H1 (cell line): ENCODE data around the gene GJB1. TPM values are rescaled to one million over a fixed set of nuclear protein-coding genes. Genes with fewer than 3 reads are reported as not detected.

Experiments used
- CTCF ChIA-PET: fragments of 300-600 bp; sonication (Branson Sonifier 250); formaldehyde crosslinking; loops from one replicate; lab custom pipeline; 2021; ENCODE audit not compliant: partially characterized antibody; lab: Charles Lee
- POLR2A ChIA-PET: fragments of 300-600 bp; sonication (Branson Sonifier 250); formaldehyde crosslinking; loops from one replicate; lab custom pipeline; 2021; ENCODE audit warnings: inconsistent platforms; ENCODE audit not compliant: partially characterized antibody; lab: Charles Lee
- DNase-seq, 2 experiments: peaks; one replicate each; pipeline versions ENCODE4 v3.0.0 to v3.0.0-alpha.2; 2010 to 2022; ENCODE audit warnings: low spot score in 2 of 2, low read depth in 1 of 2, mixed read lengths in 1 of 2
- FAIRE-seq: peaks from 2 replicates; lab custom pipeline; 2011; peaks lifted over from hg19 to GRCh38; lab: Jason Lieb, UNC
- H2AFZ ChIP-seq: 2 replicates; pipeline ENCODE4 v1.8.1; 2012; ENCODE audit warnings: low read length, inconsistent platforms
- H2AK5ac ChIP-seq: 2 replicates; pipeline ENCODE4 v1.6.1; 2013; ENCODE audit warnings: low read depth, low read length
- H2BK120ac ChIP-seq: replicated peaks from 2 replicates; pipeline ENCODE3; 2013; ENCODE audit warnings: low read depth, low read length, inconsistent platforms
- H2BK12ac ChIP-seq: 2 replicates; pipeline ENCODE4 v1.6.1; 2013; ENCODE audit warnings: low read depth, low read length
- H2BK15ac ChIP-seq: 2 replicates; pipeline ENCODE4 v1.6.1; 2013; ENCODE audit warnings: low read length
- H2BK20ac ChIP-seq: 2 replicates; pipeline ENCODE4 v1.6.1; 2013; ENCODE audit warnings: low read length
- H2BK5ac ChIP-seq: 2 replicates; pipeline ENCODE4 v1.6.1; 2013; ENCODE audit warnings: low read depth, low read length
- H3K14ac ChIP-seq: 2 replicates; pipeline ENCODE4 v1.6.1; 2013; ENCODE audit warnings: inconsistent platforms; ENCODE audit not compliant: insufficient read length
- H3K18ac ChIP-seq: 2 replicates; pipeline ENCODE4 v1.6.1; 2013; ENCODE audit warnings: low read length; ENCODE audit errors: extremely low read depth
- H3K23ac ChIP-seq: 2 replicates; pipeline ENCODE4 v1.6.1; 2013; ENCODE audit warnings: inconsistent platforms; ENCODE audit not compliant: insufficient read length
- H3K23me2 ChIP-seq: 2 replicates; pipeline ENCODE4 v1.6.1; 2013; ENCODE audit warnings: low read depth, low read length
- H3K27ac ChIP-seq: 2 replicates; pipeline ENCODE4 v1.6.1; 2011; ENCODE audit warnings: low read depth, low read length, inconsistent platforms
- H3K27me3 ChIP-seq, 4 experiments: replicated peaks in 1 of 4; 1 replicate in 1 of 4; 2 replicates in 3 of 4; pipeline versions ENCODE4 v1.6.1 to v1.8.1; 2011 to 2013; ENCODE audit warnings: low read length in 3 of 4, mild to moderate bottlenecking in 3 of 4, inconsistent platforms in 2 of 4, mixed read lengths in 2 of 4, moderate library complexity in 1 of 4; ENCODE audit not compliant: control insufficient read depth in 3 of 4, insufficient read depth in 3 of 4; ENCODE audit errors: extremely low read depth in 1 of 4
- H3K36me3 ChIP-seq, 4 experiments: 2 replicates each; pipeline versions ENCODE4 v1.6.1 to v1.8.1; 2011 to 2013; ENCODE audit warnings: mild to moderate bottlenecking in 4 of 4, low read length in 3 of 4, moderate library complexity in 2 of 4, control low read depth in 1 of 4, inconsistent platforms in 1 of 4; ENCODE audit not compliant: insufficient read depth in 4 of 4, control insufficient read depth in 2 of 4
- H3K4ac ChIP-seq: replicated peaks from 2 replicates; pipeline ENCODE3; 2013; ENCODE audit warnings: low read length, low read depth, mixed read lengths, inconsistent platforms; ENCODE audit not compliant: insufficient read length
- H3K4me1 ChIP-seq, 4 experiments: replicated peaks in 1 of 4; 1 replicate in 1 of 4; 2 replicates in 3 of 4; pipeline versions ENCODE4 v1.6.1 to v1.8.1; 2011 to 2013; ENCODE audit warnings: low read length in 3 of 4, inconsistent platforms in 2 of 4, mixed read lengths in 1 of 4; ENCODE audit not compliant: insufficient read depth in 4 of 4, control insufficient read depth in 3 of 4
- H3K4me2 ChIP-seq, 2 experiments: 2 replicates each; pipeline versions ENCODE4 v1.6.1 to v1.8.1; 2011 to 2013; ENCODE audit warnings: low read depth in 2 of 2, low read length in 2 of 2, control low read depth in 1 of 2, inconsistent platforms in 1 of 2, mild to moderate bottlenecking in 1 of 2; ENCODE audit not compliant: insufficient read depth in 1 of 2
- H3K4me3 ChIP-seq, 4 experiments: fragments of 200-600, 300-600 bp in 1 of 4; sonication (generic), shearing (Covaris generic), sonication (Bioruptor Twin) in 1 of 4; 2 replicates each; pipeline versions ENCODE4 v1.5.1 to v1.8.1; 2011 to 2016; ENCODE audit warnings: low read length in 4 of 4, low read depth in 3 of 4, control low read depth in 2 of 4, inconsistent platforms in 2 of 4, mild to moderate bottlenecking in 2 of 4, mixed read lengths in 1 of 4, moderate library complexity in 1 of 4; ENCODE audit not compliant: insufficient read depth in 2 of 4; ENCODE audit errors: extremely low read depth in 1 of 4
- H3K56ac ChIP-seq: replicated peaks from 2 replicates; pipeline ENCODE3; 2013; ENCODE audit warnings: low read depth, mild to moderate bottlenecking, mixed read lengths, low read length, inconsistent platforms; ENCODE audit not compliant: insufficient read length
- H3K79me1 ChIP-seq: 2 replicates; pipeline ENCODE4 v1.6.1; 2013; ENCODE audit warnings: low read depth, low read length, control low read depth
- H3K79me2 ChIP-seq, 2 experiments: 2 replicates each; pipeline versions ENCODE4 v1.6.1 to v1.8.1; 2012 to 2013; ENCODE audit warnings: low read length in 2 of 2, mild to moderate bottlenecking in 2 of 2, inconsistent platforms in 1 of 2; ENCODE audit not compliant: insufficient read depth in 2 of 2, control insufficient read depth in 1 of 2
- H3K9ac ChIP-seq, 4 experiments: replicated peaks in 1 of 4; 1 replicate in 1 of 4; 2 replicates in 3 of 4; pipeline versions ENCODE4 v1.6.1 to v1.8.1; 2011 to 2013; ENCODE audit warnings: low read depth in 3 of 4, low read length in 3 of 4, control low read depth in 2 of 4, mild to moderate bottlenecking in 2 of 4, moderate library complexity in 2 of 4, inconsistent platforms in 1 of 4; ENCODE audit errors: extremely low read depth in 1 of 4
- H3K9me3 ChIP-seq, 2 experiments: 2 replicates each; pipeline versions ENCODE4 v1.6.1 to v1.8.1; 2012 to 2013; ENCODE audit warnings: mild to moderate bottlenecking in 2 of 2, moderate library complexity in 2 of 2, control low read depth in 1 of 2, inconsistent platforms in 1 of 2, low read depth in 1 of 2, low read length in 1 of 2, mixed read lengths in 1 of 2; ENCODE audit not compliant: insufficient read depth in 2 of 2
- H4K20me1 ChIP-seq, 2 experiments: replicated peaks in 1 of 2; 2 replicates each; pipeline versions ENCODE3 to v1.8.1; 2011 to 2013; ENCODE audit warnings: inconsistent platforms in 2 of 2, low read length in 2 of 2, mild to moderate bottlenecking in 1 of 2; ENCODE audit not compliant: insufficient read depth in 2 of 2, control insufficient read depth in 1 of 2
- H4K5ac ChIP-seq: 2 replicates; pipeline ENCODE4 v1.6.1; 2013; ENCODE audit warnings: low read length, low read depth, mixed read lengths, inconsistent platforms; ENCODE audit not compliant: insufficient read length
- H4K8ac ChIP-seq: 2 replicates; pipeline ENCODE4 v1.8.0; 2013; ENCODE audit warnings: mild to moderate bottlenecking, moderate library complexity, low read length, inconsistent platforms; ENCODE audit not compliant: insufficient read depth; ENCODE audit errors: extremely low read depth
- H4K91ac ChIP-seq: replicated peaks from 2 replicates; pipeline ENCODE3; 2013; ENCODE audit warnings: low read length, mixed read lengths, inconsistent platforms; ENCODE audit not compliant: insufficient read length
- BCL11A ChIP-seq, 2 experiments: IDR thresholded peaks; one replicate each; pipeline ENCODE4 v1.6.1; 2011; ENCODE audit warnings: low read depth in 2 of 2, low read length in 2 of 2, mild to moderate bottlenecking in 2 of 2
- CHD2 ChIP-seq: IDR thresholded peaks from 2 replicates; pipeline ENCODE4 v1.6.1; 2012; ENCODE audit warnings: low read length, improper control_type of control experiment
- CTBP2 ChIP-seq: IDR thresholded peaks from 2 replicates; pipeline ENCODE4 v1.7.0; 2011; ENCODE audit warnings: borderline replicate concordance, mild to moderate bottlenecking, moderate library complexity, mixed read lengths, low read length; ENCODE audit not compliant: insufficient read depth, insufficient read length
- E2F6 ChIP-seq: IDR thresholded peaks from 2 replicates; pipeline ENCODE4 v1.6.1; 2012; ENCODE audit warnings: inconsistent platforms
- EP300 ChIP-seq, 2 experiments: IDR thresholded peaks; 1 replicate in 1 of 2; 2 replicates in 1 of 2; pipeline ENCODE4 v1.6.1; 2011 to 2012; ENCODE audit warnings: low read depth in 2 of 2, low read length in 2 of 2, mild to moderate bottlenecking in 2 of 2, borderline replicate concordance in 1 of 2, inconsistent platforms in 1 of 2, moderate library complexity in 1 of 2
- FOSL1 ChIP-seq: IDR thresholded peaks from 2 replicates; pipeline ENCODE4 v1.6.1; 2011; ENCODE audit warnings: mild to moderate bottlenecking, low read depth, low read length, moderate library complexity; ENCODE audit not compliant: insufficient read depth
- JUN ChIP-seq: IDR thresholded peaks from 2 replicates; pipeline ENCODE4 v1.6.1; 2011; ENCODE audit warnings: low read depth, mild to moderate bottlenecking, improper control_type of control experiment, low read length
- RFX5 ChIP-seq: IDR thresholded peaks from 2 replicates; pipeline ENCODE4 v1.6.1; 2011; ENCODE audit warnings: low read depth, low read length, improper control_type of control experiment, borderline replicate concordance
- SIRT6 ChIP-seq: IDR thresholded peaks from one replicate; pipeline ENCODE4 v1.7.1; 2012; ENCODE audit warnings: low read length, inconsistent platforms
- SP1 ChIP-seq: IDR thresholded peaks from 2 replicates; pipeline ENCODE4 v1.6.1; 2011; ENCODE audit warnings: low read depth, low read length
- SP4 ChIP-seq: IDR thresholded peaks from 2 replicates; pipeline ENCODE4 v1.6.1; 2012; ENCODE audit warnings: low read length, inconsistent platforms
- TAF7 ChIP-seq: optimal IDR thresholded peaks from 2 replicates; pipeline ENCODE3; 2011; ENCODE audit warnings: low read depth, mild to moderate bottlenecking, inconsistent platforms, low read length, moderate library complexity, borderline replicate concordance
- YY1 ChIP-seq: IDR thresholded peaks from 2 replicates; pipeline ENCODE4 v1.6.1; 2011; ENCODE audit warnings: low read depth, mild to moderate bottlenecking, low read length
- WGBS, 2 experiments: shearing (Covaris generic) in 1 of 2; methylation state at CpG; one replicate each; pipeline versions ENCODE4 v1.1.6 to v1.1.7; 2013 to 2015; ENCODE audit warnings: low lambda C conversion rate in 2 of 2, mixed read lengths in 2 of 2, inconsistent platforms in 1 of 2, low coverage in 1 of 2, missing lambda C conversion rate in 1 of 2; ENCODE audit not compliant: insufficient replicate concordance in 2 of 2, insufficient coverage in 1 of 2, insufficient read length in 1 of 2; ENCODE audit errors: extremely low coverage in 1 of 2, missing lambda C conversion rate in 1 of 2; 5-methylcytosine and 5-hydroxymethylcytosine counted together
- polyA plus RNA-seq, 7 experiments: library from polyadenylated mRNA; depleted of rRNA in 3 of 7; stranded (reverse) in 5 of 7; unstranded in 2 of 7; fragments of >200 nt in 5 of 7; fragments of 200-250 nt in 2 of 7; gene quantifications; 1 replicate in 5 of 7; 2 replicates in 1 of 7; 4 replicates in 1 of 7; pipeline versions ENCODE4 v1.2.1 to v1.2.3, GENCODE V29; 2011 to 2013; ENCODE audit warnings: missing spikeins in 2 of 7, mixed read lengths in 2 of 7
- total RNA-seq: library from RNA; stranded (reverse); fragmentation: NEBNext Ultra II Directional; extraction: Animal tissue kit (Norgen Biotek cat#: 25700); gene quantifications from 2 replicates; pipeline ENCODE4 v1.2.1, GENCODE V29; 2021

GJB1 gene
- total and polyA plus RNA-seq, 2 of the 8 experiments (the other 6 are each of a cell fraction or from before 2014, with no cell fraction given), result 0.14 TPM; not detected in 1

- Histone ChIP-seq H2BK20ac (no peak overlapping the region), H3K36me3 (no peaks in the 10 kb centered on the region), H3K18ac (no peak overlapping the region), H2BK120ac (no peak overlapping the region), H3K27me3 (no peaks in the 10 kb centered on the region), H2BK5ac (no peak overlapping the region), H3K4me3 (no peak overlapping the region), H3K23ac (no peak overlapping the region), H3K56ac (no peak overlapping the region), H3K4me1 (peaks cover 3 to 8% (median 6%) of the 10 kb centered on the region in 4 experiments), H2AFZ (0 out of 2 replicates have a peak overlapping the region, but pooled peaks have one; percentile 32), H3K27ac (no peak overlapping the region), H2BK12ac (no peak overlapping the region), H4K5ac (no peak overlapping the region), H3K23me2 (no peaks in the 10 kb centered on the region), H2AK5ac (no peak overlapping the region), H4K20me1 (no peaks in the 10 kb centered on the region), H4K8ac (peak overlapping the region; percentile 62), H3K4ac (no peak overlapping the region), H3K14ac (no peak overlapping the region), H4K91ac (no peak overlapping the region), H2BK15ac (no peak overlapping the region), H3K4me2 (no peak overlapping the region), H3K79me2 (no peaks in the 10 kb centered on the region), H3K79me1 (no peaks in the 10 kb centered on the region), H3K9ac (no peak overlapping the region), H3K9me3 (no peaks in the 10 kb centered on the region)
- ChIA-PET POLR2A (interaction anchor here (1.0 to 2.3 kb wide), 4 partner anchors 11 to 157 kb away, joined by 3 to 5 read pairs (median 4); no protein-coding TSS in a partner anchor), CTCF (no interaction called here)
- no peak for FAIRE-seq
- 91% methylated on average over 7 of the region's 32 CpGs; no CpG with 5 or more reads in 1 of the 2 experiments for WGBS, 2 experiments
- no peak for DNase-seq
- TF ChIP-seq RFX5 (no peak), SP1 (no peak), E2F6 (no peak), CHD2 (no peak), BCL11A (IDR thresholded peaks at IDR 0.05; ENCODE audit: low read depth in 2 of 2, low read length in 2 of 2) (no peak), SP4 (no peak), TAF7 (no peak), JUN (no peak), CTBP2 (no peak), FOSL1 (no peak), EP300 (IDR thresholded peaks at IDR 0.05; ENCODE audit: borderline replicate concordance in 1 of 2, low read depth in 2 of 2, low read length in 2 of 2) (no peak), YY1 (no peak), SIRT6 (no peak)
Measured at GRCh38 chrX:71224098-71224708, 1.2 kb downstream of the GJB1 start.
